ENCODE measurements around the gene CCDC92B. TPM values are rescaled to one million over a fixed set of nuclear protein-coding genes. Genes with fewer than 3 reads are reported as not detected.
A peak's percentile ranks its signal among the peaks of the same experiment; 100 is the strongest.

The CCDC92B gene
- total and polyA plus RNA-seq, 9 of the 15 experiments (the other 6 are each of a cell fraction or from before 2014, with no cell fraction given) = not detected

DNA sequence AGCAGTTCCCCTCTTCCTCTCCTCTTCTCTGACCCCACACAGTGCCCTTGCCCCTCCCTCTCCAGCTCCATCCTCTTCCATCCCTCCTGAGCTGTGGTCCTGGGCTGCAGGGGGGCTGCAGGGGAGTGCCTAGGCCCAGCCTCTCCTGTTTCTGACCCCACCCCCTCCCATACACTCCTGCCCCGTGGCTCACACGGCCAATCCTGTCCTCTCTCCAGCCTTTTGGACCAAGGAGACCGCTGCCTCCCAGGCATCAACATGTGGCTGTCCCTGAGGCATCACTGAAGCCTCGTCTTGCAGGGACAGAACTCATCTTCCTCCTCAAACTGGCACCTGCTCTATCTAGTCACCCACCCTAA is 44.6 kb downstream of the CCDC92B start:
- Histone ChIP-seq H3K4me3 (no peak overlapping the region), H3K9ac (ENCODE audit: insufficient read depth in 1 of 2, low read depth in 2 of 2, low read length in 2 of 2) (no peak overlapping the region), H3K36me3 (ENCODE audit: control insufficient read depth, insufficient read depth, low read length) (peaks cover 88% of the 10 kb centered on the region; the same call in 1 of the 3 replicates), H4K20me1 (replicated peaks; ENCODE audit: control insufficient read depth, insufficient read depth, low read length) (peaks cover 13% of the 10 kb centered on the region; the same call in 1 of the 2 replicates), H3K4me1 (replicated peaks in 1 of 2; ENCODE audit: control insufficient read depth in 2 of 2, insufficient read depth in 2 of 2, low read length in 2 of 2) (peaks cover 10 to 34% of the 10 kb centered on the region in 2 experiments; a peak in 4 of 5 replicates), H3K27me3 (ENCODE audit: control insufficient read depth in 2 of 2, insufficient read depth in 2 of 2, low read length in 2 of 2) (no peaks in the 10 kb centered on the region), H3K9me1 (ENCODE audit: control insufficient read depth, insufficient read depth, low read length) (peaks cover 5% of the 10 kb centered on the region), H3K27ac (ENCODE audit: extremely low read depth, low read depth, low read length) (no peak overlapping the region), H3K79me2 (ENCODE audit: control insufficient read depth, insufficient read depth, low read length) (peaks cover 55% of the 10 kb centered on the region), H3K9me3 (replicated peaks; ENCODE audit: control insufficient read depth, insufficient read depth, low read depth, low read length) (no peaks in the 10 kb centered on the region), H3K4me2 (ENCODE audit: insufficient read depth, low read length) (no peak overlapping the region), H2AFZ (ENCODE audit: low read depth, low read length) (no peak overlapping the region)
- ChIA-PET POLR2A (interaction anchor here (0.6 to 1.4 kb wide), 3 partner anchors 9 to 13 kb away, joined by 3 to 4 read pairs (median 4); no protein-coding TSS in a partner anchor), CTCF (ENCODE audit: low intra/inter-chr PET ratio) (no interaction called here)
- 92% methylated on average over 2 of the region's 4 CpGs for WGBS (ENCODE audit: insufficient coverage, low coverage, missing lambda C conversion rate)
- no peak for TF ChIP-seq CCNT2 (IDR thresholded peaks at IDR 0.05; ENCODE audit: borderline replicate concordance, extremely low read depth, insufficient read length, low read depth, low read length)
- TF ChIP-seq RBFOX2 (IDR thresholded peaks at IDR 0.05; ENCODE audit: low read depth, low read length) = peak; percentile 43; the same call in 1 of the 2 replicates
- TF ChIP-seq SUPT5H (IDR thresholded peaks at IDR 0.05) = 0 out of 2 replicates have a peak, but pooled peaks have one; percentile 37
- no peak for FAIRE-seq
- in situ Hi-C loops (cut with MboI) = no loop called here
- DNase-seq (ENCODE audit: extremely low read depth in 1 of 4, low spot score in 3 of 4) = no peak
- intact Hi-C loops (cut with micrococcal nuclease) = no loop called here
- BruUV-seq (replicated peaks) = no TSS peak
- no peak for ATAC-seq

DNA sequence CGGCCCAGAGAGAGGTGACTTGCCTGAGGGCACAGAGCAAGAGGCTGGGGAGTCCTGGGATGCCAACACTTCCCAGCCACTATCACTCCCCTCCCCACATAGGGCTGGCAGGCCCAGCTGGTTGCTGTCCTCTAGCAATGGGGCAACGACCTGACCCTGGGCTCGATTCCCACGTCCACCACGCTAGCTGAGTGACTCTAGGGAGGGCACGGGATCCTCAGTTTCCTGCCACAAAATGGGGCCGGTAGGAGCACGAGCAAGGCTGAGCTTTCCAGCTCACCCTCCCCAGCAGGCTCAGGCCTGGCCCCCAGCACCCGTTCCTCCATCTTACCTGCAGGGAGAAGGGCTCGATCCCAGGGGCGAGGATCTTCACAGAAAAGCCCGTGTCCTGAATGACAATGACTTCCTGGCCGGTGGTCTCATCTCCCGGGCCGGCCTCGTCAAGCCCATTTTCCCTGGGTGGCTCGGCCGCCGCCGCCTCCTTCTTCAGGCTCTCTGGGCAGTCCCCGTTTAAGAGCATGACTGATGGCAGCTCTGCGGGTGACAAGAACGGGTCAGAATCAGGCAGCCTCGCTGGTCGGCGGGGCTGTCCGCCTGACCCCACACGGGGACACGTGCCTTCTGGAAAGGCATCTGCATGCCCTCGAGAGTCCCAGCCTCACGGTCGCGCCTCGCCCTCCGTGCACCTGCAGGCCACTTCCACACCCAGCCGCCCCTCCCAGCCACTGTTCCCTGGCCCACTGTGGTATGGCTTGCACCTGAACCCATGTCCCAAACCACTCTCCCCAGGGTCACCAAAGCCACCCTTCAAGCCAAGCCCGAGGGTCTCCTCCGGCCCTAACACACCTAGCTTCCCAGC is 45.2 kb downstream of the CCDC92B start:
- FAIRE-seq = no peak
- Histone ChIP-seq H3K27ac (ENCODE audit: extremely low read depth, low read depth, low read length) (no peak overlapping the region), H3K9me3 (replicated peaks; ENCODE audit: control insufficient read depth, insufficient read depth, low read depth, low read length) (no peaks in the 10 kb centered on the region), H3K9ac (ENCODE audit: insufficient read depth in 1 of 2, low read depth in 2 of 2, low read length in 2 of 2) (no peak overlapping the region), H3K27me3 (ENCODE audit: control insufficient read depth in 2 of 2, insufficient read depth in 2 of 2, low read length in 2 of 2) (no peaks in the 10 kb centered on the region), H3K4me2 (ENCODE audit: insufficient read depth, low read length) (no peak overlapping the region), H3K4me1 (replicated peaks in 1 of 2; ENCODE audit: control insufficient read depth in 2 of 2, insufficient read depth in 2 of 2, low read length in 2 of 2) (peaks cover 4 to 28% of the 10 kb centered on the region in 2 experiments; a peak in 4 of 5 replicates), H3K4me3 (no peak overlapping the region), H2AFZ (ENCODE audit: low read depth, low read length) (no peak overlapping the region), H4K20me1 (replicated peaks; ENCODE audit: control insufficient read depth, insufficient read depth, low read length) (peaks cover 13% of the 10 kb centered on the region; the same call in 1 of the 2 replicates), H3K79me2 (ENCODE audit: control insufficient read depth, insufficient read depth, low read length) (peaks cover 49% of the 10 kb centered on the region), H3K36me3 (ENCODE audit: control insufficient read depth, insufficient read depth, low read length) (peaks cover 89% of the 10 kb centered on the region; the same call in 1 of the 3 replicates), H3K9me1 (ENCODE audit: control insufficient read depth, insufficient read depth, low read length) (peaks cover 5% of the 10 kb centered on the region)
- WGBS (ENCODE audit: insufficient coverage, low coverage, missing lambda C conversion rate) = 95% methylated on average over 19 of the region's 38 CpGs
- ChIA-PET POLR2A (interaction anchor here (0.6 to 0.7 kb wide), 2 partner anchors 12 to 311 kb away, joined by 3 read pairs; no protein-coding TSS in a partner anchor), CTCF (ENCODE audit: low intra/inter-chr PET ratio) (no interaction called here)
- intact Hi-C loops (cut with micrococcal nuclease) (no loop called here), in situ Hi-C loops (cut with MboI) (no loop called here)
- BruUV-seq (replicated peaks) = no TSS peak
- TF ChIP-seq RBFOX2 (IDR thresholded peaks at IDR 0.05; ENCODE audit: low read depth, low read length) = peak; percentile 44; the same call in 1 of the 2 replicates
- TF ChIP-seq NUFIP1 (IDR thresholded peaks at IDR 0.05; ENCODE audit: partially characterized antibody) = no peak
- TF ChIP-seq POLR2G (IDR thresholded peaks at IDR 0.05; ENCODE audit: low read depth, low read length) = peak; percentile 31; the same call in 1 of the 2 replicates
- TF ChIP-seq, protein P1, sequence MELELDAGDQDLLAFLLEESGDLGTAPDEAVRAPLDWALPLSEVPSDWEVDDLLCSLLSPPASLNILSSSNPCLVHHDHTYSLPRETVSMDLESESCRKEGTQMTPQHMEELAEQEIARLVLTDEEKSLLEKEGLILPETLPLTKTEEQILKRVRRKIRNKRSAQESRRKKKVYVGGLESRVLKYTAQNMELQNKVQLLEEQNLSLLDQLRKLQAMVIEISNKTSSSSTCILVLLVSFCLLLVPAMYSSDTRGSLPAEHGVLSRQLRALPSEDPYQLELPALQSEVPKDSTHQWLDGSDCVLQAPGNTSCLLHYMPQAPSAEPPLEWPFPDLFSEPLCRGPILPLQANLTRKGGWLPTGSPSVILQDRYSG (tag; conservative IDR thresholded peaks at IDR 0.05; ENCODE audit: low read depth) = no peak
- DNase-seq (ENCODE audit: extremely low read depth in 1 of 4, low spot score in 3 of 4) = no peak
- no peak for ATAC-seq
